ENCODE data around the gene WNT11. TPM values are rescaled to one million over a fixed set of nuclear protein-coding genes. Genes with fewer than 3 reads are reported as not detected.
A peak's percentile ranks its signal among the peaks of the same experiment; 100 is the strongest.

The WNT11 gene
- total and polyA plus RNA-seq, 7 donors, result 4.5 to 13.0 (median 6.5) TPM

GRCh38 chr11:76235233-76236091 lies 29.2 kb upstream of the WNT11 start:
- WGBS, 3 donors, result 0% methylated on average over 63 to 65 of the region's 65 CpGs
- H3K36me3 ChIP-seq (ENCODE audit: insufficient read depth in 1 of 2, low read depth in 1 of 2), result no peaks in the 10 kb centered on the region
- no peaks in the 10 kb centered on the region for H3K27me3 ChIP-seq (ENCODE audit: insufficient read depth in 3 of 3, low read length in 2 of 3)
- ATAC-seq, result peak; percentile 80 to 88 (median 86)
- H3K4me1 ChIP-seq, result peaks cover 3% of the 10 kb centered on the region
- intact Hi-C loops (cut with DNase I), result loop anchor here in 1 of 2 donors (2.0 to 10.0 kb wide), 2 partner anchors 27 to 209 kb away; partner anchors contain the start of gene EMSY
- H3K27ac ChIP-seq, result peak overlapping the region; percentile 80
- no peak for TF ChIP-seq CTCF (IDR thresholded peaks at IDR 0.05)
- H3K4me3 ChIP-seq, result peak overlapping the region; percentile 78
- no peaks in the 10 kb centered on the region for H3K9me3 ChIP-seq
- DNase-seq, result peak; percentile 86 to 94

- intact Hi-C loops (cut with DNase I), result loop anchor here in 1 of 2 donors (2.0 to 10.0 kb wide), 2 partner anchors 26 to 210 kb away; partner anchors contain the start of gene EMSY
- 5 to 11% (median 7%) methylated on average over 38 of the region's 38 CpGs for WGBS, 3 donors
- peak overlapping the region; percentile 80 for H3K27ac ChIP-seq
- peaks cover 3% of the 10 kb centered on the region for H3K4me1 ChIP-seq
- DNase-seq (peak; percentile 64 to 77), ATAC-seq (peak; percentile 14 to 38 (median 32))
- peak overlapping the region; percentile 78 for H3K4me3 ChIP-seq
- H3K9me3 ChIP-seq, result no peaks in the 10 kb centered on the region
- H3K36me3 ChIP-seq (ENCODE audit: insufficient read depth in 1 of 2, low read depth in 1 of 2), result no peaks in the 10 kb centered on the region
- no peak for TF ChIP-seq CTCF (IDR thresholded peaks at IDR 0.05)
- no peaks in the 10 kb centered on the region for H3K27me3 ChIP-seq (ENCODE audit: insufficient read depth in 3 of 3, low read length in 2 of 3)
Measured at GRCh38 chr11:76234416-76235232, 28.3 kb upstream of the WNT11 start.

- TF ChIP-seq CTCF (IDR thresholded peaks at IDR 0.05), result no peak
- Histone ChIP-seq H3K27ac (peak overlapping the region; percentile 80), H3K27me3 (ENCODE audit: insufficient read depth in 3 of 3, low read length in 2 of 3) (no peaks in the 10 kb centered on the region), H3K36me3 (ENCODE audit: insufficient read depth in 1 of 2, low read depth in 1 of 2) (no peaks in the 10 kb centered on the region), H3K4me3 (peak overlapping the region; percentile 78), H3K9me3 (no peaks in the 10 kb centered on the region), H3K4me1 (peaks cover 3% of the 10 kb centered on the region)
- ATAC-seq (no peak), DNase-seq (peak; percentile 79 to 82)
- intact Hi-C loops (cut with DNase I), result loop anchor here in 1 of 2 donors (2.0 to 10.0 kb wide), 2 partner anchors 25 to 211 kb away; partner anchors contain the start of gene EMSY
- WGBS, 3 donors, result 58 to 77% (median 73%) methylated on average over 8 of the region's 8 CpGs
Measured at GRCh38 chr11:76234021-76234415, 27.7 kb upstream of the WNT11 start.

- no peaks in the 10 kb centered on the region for H3K27me3 ChIP-seq (ENCODE audit: insufficient read depth in 3 of 3, low read length in 2 of 3)
- DNase-seq (peak in 1 of 2 donors; percentile 6), ATAC-seq (no peak)
- H3K27ac ChIP-seq, result peak overlapping the region; percentile 80
- intact Hi-C loops (cut with DNase I), result loop anchor here in 1 of 2 donors (10.0 kb wide), 1 partner anchor 211 kb away; the partner anchor contains the start of gene EMSY
- no peaks in the 10 kb centered on the region for H3K36me3 ChIP-seq (ENCODE audit: insufficient read depth in 1 of 2, low read depth in 1 of 2)
- H3K4me1 ChIP-seq, result peaks cover 3% of the 10 kb centered on the region
- no peaks in the 10 kb centered on the region for H3K9me3 ChIP-seq
- TF ChIP-seq CTCF (IDR thresholded peaks at IDR 0.05), result no peak
- WGBS, 3 donors, result 83 to 92% (median 91%) methylated on average over 9 of the region's 9 CpGs
- H3K4me3 ChIP-seq, result no peak overlapping the region
Measured at GRCh38 chr11:76233196-76233921, 27.1 kb upstream of the WNT11 start.
